ENCODE data around the gene MED19.
"Not testable (repeated sequence)": the region's sequence is repeated elsewhere in the genome, so short reads cannot be mapped to it uniquely, and the experiment has no call there.

MED19 gene
- 15.1 to 19.3 reads per million in 2 donors for total RNA-seq

GRCh38 chr11:57711414-57712255, at the start of gene MED19:
TSS of gene MED19 (minus strand) at chr11:57712215. CDS start at chr11:57712179, 36 bp downstream.
- peak; percentile 45 to 87 (median 75) for DNase-seq

- no peak for DNase-seq
Measured at GRCh38 chr11:57758174-57758573, 46.2 kb upstream of the MED19 start.

GRCh38 chr11:57752954-57753353, 40.9 kb upstream of the MED19 start:
- no peak for DNase-seq

- DNase-seq = peak in 1 of 5 experiments; percentile 27
Measured at GRCh38 chr11:57751676-57752253, 39.8 kb upstream of the MED19 start, which contains the start of gene BTBD18. TSS of gene BTBD18 (minus strand) at chr11:57751819. CDS start at chr11:57751188, 631 bp downstream.

- DNase-seq = no peak
Measured at GRCh38 chr11:57751176-57751575, 39.2 kb upstream of the MED19 start.

GRCh38 chr11:57746920-57747319, 34.9 kb upstream of the MED19 start:
- DNase-seq = no peak

- no peak for DNase-seq
Measured at GRCh38 chr11:57745206-57745605, 33.2 kb upstream of the MED19 start.

- no peak for DNase-seq
Measured at GRCh38 chr11:57744357-57744756, 32.3 kb upstream of the MED19 start.

GRCh38 chr11:57742087-57742452, 30.1 kb upstream of the MED19 start:
- no peak for DNase-seq

- peak; percentile 70 to 98 (median 92) for DNase-seq
Measured at GRCh38 chr11:57741132-57742086, 29.4 kb upstream of the MED19 start, which contains the start of gene SELENOH. TSS of gene SELENOH (plus strand) at chr11:57741491. CDS start at chr11:57741596, 105 bp downstream.

- no peak for DNase-seq
Measured at GRCh38 chr11:57735619-57736298, 23.7 kb upstream of the MED19 start.

- no peak for DNase-seq
Measured at GRCh38 chr11:57732661-57733060, 20.6 kb upstream of the MED19 start.

- DNase-seq = no peak
Measured at GRCh38 chr11:57729479-57729878, 17.5 kb upstream of the MED19 start.

GRCh38 chr11:57728829-57729228, 16.8 kb upstream of the MED19 start:
- DNase-seq = no peak

- no peak for DNase-seq
Measured at GRCh38 chr11:57727185-57727584, 15.2 kb upstream of the MED19 start.

GRCh38 chr11:57716726-57717125, 4.7 kb upstream of the MED19 start:
- not testable (repeated sequence) for DNase-seq

- no peak for DNase-seq
Measured at GRCh38 chr11:57713835-57714234, 1.8 kb upstream of the MED19 start.

- DNase-seq = peak; percentile 73 to 99 (median 86)
Measured at GRCh38 chr11:57712256-57713150, 488 bp upstream of the MED19 start, which contains the start of gene TMX2. TSS of gene TMX2 (plus strand) at chr11:57712593. CDS start at chr11:57712619, 26 bp downstream.

- peak in 1 of 5 experiments; percentile 58 for DNase-seq
Measured at GRCh38 chr11:57709802-57710367, 2.1 kb downstream of the MED19 start.

GRCh38 chr11:57705432-57705831, 6.6 kb downstream of the MED19 start:
- DNase-seq = not testable (repeated sequence)
